SIG-M5 (cell line): Measurements from ENCODE around the gene SAMD3.
"Not testable (repeated sequence)": the region's sequence is repeated elsewhere in the genome, so short reads cannot be mapped to it uniquely, and the experiment has no call there.

Source experiments
- DNase-seq: peaks from one replicate; lab custom pipeline; 2025; lab: John Stamatoyannopoulos, UW

The SAMD3 gene

DNA sequence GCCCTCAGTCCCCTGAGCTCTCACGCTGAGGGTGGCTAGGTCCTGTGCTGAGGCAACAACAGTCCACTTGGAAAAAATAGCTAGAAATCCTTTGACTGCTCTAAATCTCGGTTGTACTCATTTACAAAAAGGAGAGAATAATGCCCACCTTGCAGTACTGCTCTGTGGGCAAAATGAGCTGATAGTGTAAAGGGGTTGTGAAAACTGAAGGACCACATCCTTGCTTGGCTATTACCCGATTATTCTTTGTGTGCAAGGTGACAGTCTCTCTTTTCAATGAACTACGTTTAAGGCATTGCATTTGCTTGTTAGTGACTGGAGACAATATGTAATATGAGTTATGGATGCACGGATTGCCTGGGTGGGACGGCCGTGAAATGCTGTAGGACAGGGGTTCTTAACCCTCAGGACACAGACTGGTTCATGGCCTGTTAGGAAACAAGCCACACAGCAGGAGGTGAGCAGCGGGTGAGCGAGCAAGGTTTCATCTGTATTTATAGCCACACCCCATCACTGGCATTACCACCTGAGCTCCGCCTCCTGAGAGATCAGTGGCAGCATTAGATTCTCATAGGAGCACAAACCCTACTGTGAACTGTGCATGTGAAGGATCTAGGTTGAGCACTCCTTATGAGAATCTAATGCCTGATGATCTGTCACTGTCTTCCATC, 14.6 kb downstream of the SAMD3 start:
- DNase-seq: no peak

DNA sequence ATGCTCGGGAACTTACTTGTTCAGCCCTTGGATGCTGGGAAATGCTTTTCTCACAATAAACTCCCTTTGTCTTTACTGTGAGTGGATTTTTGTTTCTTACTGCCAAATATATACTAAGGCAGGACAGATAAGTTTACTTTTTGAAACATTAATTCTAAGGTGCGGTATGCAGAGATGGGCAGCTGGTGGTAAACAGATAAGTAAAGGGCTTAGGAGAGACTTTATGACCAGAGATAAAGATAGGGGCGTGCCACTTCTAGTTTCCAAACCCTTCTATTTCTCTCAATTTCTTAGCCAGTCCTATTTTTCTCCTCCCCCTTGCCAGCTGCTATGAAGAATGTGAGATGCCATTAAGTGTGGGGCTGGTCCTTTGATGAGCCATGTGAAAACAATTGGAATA, 16.3 kb downstream of the SAMD3 start:
- no peak for DNase-seq

DNA sequence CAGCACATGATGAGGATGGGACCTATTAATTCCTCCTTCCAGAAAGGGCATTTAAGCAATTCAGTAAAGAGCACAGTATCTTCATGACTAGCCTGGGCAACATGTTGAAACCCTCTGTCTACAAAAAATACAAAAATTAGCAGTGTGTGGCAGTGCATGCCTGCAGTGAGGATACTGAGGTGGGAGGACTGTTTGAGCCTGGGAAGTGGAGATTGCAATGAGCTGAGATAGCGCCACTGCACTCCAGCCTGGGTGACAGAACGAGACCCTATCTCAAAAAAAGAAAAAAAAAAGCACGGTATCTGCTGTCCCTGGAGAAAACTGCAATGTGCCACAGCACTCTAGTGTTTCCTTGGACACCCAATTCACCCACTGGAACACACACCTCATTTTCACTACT, 18.4 kb downstream of the SAMD3 start:
- no peak for DNase-seq

DNA sequence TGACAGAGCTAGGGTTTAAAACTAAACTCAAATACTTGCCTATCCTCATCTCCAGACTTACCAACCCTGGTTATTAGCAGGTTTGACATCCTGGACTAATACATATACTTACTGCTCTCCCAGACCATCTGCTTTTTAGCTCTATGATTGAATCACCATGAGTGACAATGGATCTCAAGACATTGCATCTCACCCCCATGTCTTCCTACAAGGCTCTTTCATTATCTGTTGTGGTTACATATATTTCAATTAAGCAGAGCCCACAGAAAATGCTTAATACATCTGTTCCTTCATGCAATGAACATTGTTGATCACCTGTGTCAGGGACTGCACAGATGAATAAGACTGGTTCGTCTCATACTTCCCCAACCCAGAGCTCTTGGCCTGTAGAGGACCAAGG, 19.4 kb downstream of the SAMD3 start:
- DNase-seq: no peak

DNA sequence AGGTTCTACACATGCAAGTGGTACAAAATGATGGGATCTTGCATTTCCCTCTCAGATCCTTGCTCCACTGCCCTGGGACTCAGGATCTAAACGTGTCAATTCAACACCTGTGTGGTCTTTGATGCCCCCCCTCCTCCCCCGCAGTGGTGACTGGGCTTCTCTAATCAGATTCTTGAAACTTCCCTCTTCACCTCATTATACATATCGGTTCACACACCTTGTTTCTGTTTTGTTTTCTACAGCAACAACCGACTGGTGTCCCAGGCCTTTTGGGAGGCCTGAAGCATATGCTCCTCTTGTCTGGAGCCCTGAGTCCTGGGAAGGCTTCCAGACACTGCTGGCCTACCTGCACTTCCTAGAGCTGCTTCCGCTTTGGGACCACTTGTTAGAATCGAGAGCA, 20.0 kb downstream of the SAMD3 start:
- no peak for DNase-seq

DNA sequence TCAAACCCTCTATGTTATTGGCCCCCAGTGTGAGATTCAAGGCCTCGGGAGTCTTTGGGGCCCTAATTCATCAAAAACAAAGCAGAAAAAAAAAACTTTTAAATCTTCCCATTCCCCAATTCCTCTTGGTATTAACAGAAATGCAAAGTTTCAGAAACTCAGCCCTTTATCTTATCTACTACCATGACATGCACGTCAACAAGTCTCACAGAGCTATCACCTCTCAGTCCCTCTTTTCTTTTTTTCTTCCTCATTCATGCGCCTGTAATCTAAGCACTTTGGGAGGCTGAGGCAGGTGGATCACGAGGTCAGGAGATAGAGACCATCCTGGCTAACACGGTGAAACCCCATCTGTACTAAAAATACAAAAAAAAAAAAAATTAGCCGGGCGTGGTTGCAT, 22.7 kb downstream of the SAMD3 start:
- no peak for DNase-seq

DNA sequence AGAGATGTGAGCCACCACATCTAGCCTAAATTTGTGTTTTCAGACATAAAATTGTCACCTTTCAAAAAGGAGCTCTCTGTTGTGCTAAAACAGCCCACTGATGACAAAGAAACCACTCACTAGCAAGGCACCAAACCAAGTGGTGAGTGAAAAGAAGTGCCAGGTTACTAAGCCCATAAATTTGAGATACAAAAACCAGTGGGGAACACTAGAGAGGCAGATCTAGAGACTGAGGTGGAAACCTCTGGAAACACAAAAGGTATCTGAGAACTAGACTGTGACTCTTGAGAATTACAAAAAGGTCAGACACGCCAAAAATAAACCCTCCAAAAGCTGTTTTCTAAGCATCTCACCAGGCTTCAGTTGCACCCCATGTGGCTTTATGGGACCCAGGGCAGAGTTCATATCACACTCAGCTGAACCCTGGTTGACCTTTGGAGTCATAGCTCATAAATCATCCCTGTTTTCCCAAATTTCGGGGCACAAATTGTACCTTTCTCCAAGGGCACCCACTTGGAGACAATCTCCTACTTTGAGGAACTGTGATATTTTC, 24.2 kb downstream of the SAMD3 start:
- no peak for DNase-seq

DNA sequence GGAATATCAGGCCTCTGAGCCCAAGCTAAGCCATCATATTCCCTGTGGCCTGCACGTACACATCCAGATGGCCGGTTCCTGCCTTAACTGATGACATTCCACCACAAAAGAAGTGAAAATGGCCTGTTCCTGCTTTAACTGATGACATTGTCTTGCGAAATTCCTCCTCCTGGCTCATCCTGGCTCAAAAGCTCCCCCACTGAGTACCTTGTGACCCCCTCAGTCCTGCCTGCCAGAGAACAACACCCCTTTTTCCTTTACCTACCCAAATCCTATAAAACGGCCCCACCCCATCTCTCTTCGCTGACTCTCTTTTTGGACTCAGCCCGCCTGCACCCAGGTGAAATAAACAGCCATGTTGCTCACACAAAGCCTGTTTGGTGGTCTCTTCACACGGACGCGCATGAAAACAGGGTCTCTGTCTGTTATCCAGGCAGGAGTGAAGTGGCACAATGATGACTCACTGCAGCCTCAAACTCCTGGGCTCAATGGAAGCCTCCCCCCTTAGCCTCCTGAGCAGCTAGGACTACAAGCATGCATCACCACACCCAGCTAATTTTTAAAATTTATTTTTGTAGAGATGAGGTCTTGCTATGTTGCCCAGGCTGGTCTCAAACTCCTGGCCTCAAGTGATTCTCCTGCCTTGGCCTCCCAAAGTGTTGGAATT, 24.8 kb downstream of the SAMD3 start:
- DNase-seq: not testable (repeated sequence)

DNA sequence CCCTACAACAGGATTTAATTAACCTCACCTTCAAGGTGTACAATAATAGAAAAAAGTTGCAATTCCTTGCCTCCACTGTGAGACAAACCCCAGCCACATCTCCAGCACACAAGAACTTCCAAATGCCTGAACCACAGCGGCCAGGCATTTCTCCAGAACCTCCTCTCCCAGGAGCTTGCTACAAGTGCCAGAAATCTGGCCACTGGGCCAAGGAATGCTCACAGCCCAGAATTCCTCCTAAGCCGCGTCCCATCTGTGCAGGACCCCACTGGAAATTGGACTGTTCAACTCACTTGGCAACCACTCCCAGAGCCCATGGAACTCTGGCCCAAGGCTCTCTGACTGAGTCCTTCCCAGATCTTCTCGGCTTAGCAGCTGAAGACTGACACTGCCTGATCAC, 28.3 kb downstream of the SAMD3 start:
- not testable (repeated sequence) for DNase-seq

DNA sequence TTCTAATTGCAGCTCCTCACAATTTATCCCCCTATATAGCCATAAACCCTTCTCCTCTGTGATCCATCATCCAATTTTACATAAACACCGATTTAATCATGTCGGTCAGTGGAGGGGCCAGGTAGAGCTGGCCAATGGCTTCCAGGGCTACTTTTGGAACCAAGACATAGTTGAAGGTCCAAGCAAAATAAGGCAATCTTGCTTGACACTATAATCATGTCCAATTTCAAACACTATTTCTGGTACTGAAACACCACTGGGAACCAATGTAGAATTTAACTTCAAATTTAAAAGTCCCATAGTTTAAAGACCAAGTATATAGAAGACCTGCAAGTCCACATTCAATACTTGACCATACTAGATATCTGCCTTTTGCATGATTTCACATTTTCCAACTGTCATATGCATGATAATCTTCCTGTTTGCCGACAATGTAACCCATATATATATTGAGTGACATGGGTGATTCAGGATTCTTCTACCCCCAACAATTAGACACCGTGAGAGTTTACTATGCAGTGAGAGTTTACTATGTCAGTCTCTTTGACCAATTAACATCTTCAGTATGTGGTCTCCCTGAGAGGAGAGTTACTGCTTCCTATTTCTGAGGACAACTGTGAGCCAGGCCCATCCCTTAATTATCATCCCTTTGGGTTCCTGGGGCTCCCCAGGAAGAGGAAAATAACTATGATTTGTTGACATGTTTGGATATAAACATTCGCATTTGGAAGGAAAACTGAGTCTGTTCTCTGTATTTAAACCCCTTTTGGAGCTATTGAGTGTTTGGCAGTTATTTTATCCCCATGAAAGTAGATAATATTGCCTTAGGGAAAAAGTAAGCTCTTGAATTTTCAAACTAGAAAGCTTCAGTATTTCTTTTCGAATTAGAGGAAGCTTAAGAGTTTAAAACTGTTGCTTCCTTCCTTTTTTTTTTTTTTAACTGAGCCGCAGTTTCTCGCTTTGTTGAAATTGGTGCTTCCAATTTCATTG, 31.8 kb downstream of the SAMD3 start:
- DNase-seq: no peak

DNA sequence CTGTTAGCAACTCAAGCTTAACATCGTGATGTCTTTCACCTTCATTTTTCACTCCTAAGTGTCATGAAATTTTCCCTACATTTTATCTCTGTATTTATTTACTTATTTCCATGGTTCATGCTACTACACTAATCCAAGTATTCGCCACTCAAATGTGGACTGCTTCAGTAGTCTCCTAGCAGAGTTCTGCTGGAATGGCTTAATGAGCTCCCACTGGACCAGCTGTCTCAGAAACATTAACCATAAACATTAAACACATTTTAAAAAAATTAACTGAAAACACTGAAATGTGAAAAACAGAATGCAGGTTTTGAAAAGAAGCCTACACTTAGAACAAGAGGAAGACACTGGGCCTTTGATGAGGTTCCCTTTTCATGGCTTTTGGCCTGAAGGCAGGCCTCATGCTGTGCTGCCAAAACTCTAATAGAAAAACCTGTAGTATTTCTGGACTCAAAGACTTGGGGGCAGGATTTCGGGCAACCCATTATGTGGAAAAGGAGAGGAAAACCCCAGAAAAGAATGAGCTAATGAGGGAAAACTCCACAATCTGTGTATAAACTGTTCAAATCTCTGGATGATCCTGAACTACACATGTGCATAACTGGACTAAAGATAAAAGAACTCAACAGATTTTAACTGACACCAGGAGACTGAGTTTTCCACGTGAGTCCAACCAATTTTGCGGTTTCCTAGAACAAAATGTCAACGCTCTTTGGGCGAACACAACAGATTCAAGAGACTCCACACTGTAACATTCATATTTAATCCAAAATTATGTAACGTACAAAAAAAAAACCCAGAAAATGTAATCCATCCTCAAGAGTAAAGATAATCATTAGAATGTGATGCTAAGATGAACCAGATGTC, 33.0 kb downstream of the SAMD3 start:
- DNase-seq: no peak

DNA sequence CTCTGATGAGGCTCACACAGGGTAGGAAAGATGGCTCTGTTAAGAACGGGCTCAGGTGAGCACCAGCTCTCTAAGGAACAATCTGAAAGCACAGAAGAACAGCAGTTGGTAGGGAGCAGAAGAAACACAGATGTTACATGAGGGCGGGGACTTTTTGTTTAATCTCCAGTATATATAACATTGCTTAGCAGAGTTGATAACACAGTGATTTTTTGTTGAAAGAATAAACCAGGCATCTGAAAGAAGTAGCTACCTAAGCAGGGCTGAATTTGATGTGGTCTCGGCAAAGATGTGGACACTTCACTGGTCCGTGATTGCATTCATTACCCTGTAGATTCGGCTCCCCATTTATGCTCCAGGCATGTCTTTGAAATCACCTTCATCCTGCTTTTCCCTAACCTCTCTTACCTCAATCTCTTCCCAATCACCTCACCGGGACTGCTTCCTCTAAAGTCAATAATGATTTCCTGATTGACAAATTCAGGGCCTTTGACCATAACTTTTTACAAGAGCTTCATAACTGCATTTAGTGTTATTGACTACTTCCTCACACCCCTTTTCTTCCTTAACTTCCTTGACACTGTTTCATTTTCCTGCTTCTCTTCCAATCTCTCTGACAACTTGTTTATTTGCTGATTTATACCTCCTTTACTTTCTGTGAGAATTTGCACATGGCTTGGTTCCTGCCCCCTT, 34.4 kb downstream of the SAMD3 start:
- DNase-seq: no peak

DNA sequence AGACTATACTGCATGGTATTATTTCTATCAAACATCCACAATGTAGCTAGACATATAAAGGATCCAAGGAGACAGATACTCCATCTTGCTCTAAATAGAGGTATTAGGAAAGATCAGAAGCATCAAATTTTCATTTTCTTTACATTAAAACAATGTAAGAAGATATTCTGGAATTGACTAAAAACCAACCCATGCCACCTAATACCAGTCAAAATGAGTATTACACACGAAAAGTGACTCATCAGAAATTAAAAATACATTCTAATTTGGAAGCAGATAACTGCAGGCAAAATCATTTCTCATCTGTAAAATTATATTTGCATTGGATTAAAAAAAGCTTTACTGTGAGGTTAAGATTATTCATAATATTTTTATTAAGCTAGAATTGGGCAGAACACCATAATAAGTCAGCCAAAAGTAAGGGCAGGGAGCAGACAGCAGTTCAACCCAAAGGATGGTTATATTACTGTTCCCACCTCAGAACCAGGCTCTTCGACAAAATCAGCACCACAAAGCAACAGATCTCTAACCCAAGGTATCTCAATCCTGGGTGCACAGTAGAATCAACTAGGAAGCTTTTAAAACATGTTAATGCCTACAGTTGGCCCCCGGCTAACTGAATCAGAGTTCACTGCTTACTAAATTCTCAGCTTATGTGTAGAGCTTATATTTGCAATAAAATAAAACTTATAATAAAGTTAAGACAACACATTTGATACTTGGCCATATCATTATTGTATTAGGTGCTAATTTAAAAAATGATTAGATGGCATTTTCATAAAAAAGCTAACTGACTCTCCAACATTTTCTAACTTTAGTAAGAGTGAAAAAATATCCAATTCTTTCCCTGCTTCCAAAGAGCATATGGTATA, 35.2 kb downstream of the SAMD3 start:
- DNase-seq: no peak

DNA sequence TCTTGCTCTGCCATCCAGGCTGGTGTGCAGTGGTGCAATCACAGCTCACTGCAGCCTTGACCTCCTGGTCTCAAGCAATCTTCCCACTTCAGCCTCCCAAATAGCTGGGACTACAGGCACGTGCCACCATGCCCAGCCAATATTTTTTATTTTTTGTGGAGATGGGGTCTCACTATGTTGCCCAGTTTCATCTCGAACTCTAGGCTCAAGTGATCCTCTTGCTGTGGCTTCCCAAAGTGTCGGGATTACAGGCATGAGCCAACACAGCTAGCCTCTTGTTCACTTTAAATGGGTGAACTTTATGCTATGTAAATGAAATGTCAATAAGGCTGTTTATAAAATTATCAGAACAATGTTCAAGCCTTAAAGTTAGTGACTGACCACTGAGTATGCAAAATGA, 37.1 kb downstream of the SAMD3 start:
- DNase-seq: no peak

DNA sequence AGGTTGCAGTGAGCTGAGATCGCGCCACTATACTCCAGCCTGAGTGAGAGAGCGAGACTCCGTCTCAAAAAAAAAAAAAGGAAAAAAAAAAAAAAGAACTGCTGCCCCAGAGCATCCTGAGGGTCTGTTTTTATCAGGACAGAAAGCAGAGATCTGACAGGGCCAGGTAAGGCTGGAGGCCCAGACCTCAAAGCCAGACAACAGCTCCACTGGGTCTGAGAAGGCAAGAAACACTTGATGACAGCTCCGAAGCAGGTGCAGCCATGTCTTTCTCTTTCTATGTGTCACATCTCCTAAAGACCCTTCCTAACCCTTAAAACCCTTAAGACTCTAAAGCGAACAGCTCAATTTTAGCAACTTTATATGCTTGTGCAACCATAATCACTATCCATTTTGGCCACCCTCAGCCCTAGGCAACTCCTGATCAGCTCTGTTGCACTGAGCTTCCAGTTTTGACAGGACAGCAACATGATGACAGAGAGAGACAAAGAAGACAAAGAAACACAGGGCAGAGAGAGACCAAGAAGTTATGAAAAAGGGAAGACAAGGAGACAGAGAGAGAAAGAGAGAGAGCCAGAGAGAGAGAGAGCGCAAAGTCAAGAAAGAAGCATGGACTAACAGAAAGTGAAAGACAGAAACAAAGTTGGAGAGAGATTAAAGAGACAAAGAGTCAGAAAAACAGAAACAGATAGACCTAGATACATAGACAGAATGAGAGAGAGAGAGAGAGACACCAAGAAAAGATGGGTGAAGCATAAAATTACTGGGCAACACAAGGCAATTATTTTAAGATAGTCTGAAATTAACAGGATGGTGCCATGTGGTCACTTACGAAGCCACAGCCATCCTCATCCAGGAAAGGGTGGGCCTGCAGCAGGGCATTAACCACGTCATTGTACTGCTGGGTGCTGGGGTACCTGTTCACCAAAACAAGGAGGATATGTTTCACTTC, 39.2 kb downstream of the SAMD3 start:
- no peak for DNase-seq

DNA sequence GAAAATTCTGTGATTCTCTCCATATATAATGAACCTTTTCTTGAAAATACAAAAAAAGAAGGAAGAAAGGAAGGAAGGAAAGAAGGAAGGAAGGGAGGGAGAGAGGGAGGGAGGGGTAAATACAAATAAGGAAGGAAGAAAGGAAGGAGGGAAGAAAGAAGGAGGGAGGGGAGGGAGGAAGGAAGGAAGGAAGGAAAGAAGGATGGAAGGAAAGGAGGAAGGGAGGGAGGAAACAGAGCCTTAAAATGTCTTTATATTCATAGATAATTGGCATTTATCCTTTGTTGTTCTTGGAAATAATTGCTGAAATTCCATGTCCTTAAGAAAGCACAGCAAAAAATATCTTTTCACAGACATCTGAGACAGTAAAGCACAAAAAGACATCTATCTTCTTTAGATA, 40.3 kb downstream of the SAMD3 start:
- DNase-seq: no peak

DNA sequence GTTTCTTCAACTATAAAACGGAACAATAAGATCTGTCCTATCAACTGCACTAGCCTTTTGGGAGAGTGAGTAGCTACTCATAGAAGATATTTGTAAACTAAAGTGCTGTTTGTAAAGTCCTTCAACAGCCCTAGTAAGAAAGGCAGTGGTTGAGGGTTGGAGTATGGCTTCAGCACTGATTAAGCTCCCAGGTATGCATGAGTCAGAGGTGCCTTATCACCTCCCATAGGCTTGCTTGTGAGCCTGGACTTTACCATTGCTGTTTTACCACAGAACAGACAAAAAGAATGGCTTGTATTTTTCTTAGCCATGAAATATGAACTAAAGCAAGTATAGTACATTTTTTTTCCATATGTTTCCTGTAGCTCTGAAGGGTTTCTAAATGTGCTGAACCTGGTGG, 44.1 kb downstream of the SAMD3 start:
- DNase-seq: no peak

DNA sequence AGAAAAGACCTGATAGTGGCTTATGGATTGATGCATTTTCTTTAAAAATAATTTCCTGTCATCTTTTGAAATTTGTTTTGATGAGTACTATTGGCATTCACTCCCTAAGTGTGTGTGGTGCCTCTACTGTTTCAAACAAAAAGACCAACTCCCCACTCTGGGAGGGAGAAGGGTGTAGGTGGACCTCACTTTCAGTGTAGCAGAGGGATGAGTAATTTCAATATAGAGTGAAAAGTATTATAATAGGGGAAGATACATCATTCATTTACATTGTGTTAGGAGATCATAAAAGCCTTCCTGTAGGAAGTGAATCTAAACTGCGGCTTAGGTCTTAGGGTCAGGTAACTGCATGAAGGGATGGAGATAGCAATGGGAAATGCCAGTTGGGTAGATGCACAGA, 46.4 kb downstream of the SAMD3 start:
- DNase-seq: no peak
